ENCODE results near the gene SLC25A47.

The SLC25A47 gene

DNA sequence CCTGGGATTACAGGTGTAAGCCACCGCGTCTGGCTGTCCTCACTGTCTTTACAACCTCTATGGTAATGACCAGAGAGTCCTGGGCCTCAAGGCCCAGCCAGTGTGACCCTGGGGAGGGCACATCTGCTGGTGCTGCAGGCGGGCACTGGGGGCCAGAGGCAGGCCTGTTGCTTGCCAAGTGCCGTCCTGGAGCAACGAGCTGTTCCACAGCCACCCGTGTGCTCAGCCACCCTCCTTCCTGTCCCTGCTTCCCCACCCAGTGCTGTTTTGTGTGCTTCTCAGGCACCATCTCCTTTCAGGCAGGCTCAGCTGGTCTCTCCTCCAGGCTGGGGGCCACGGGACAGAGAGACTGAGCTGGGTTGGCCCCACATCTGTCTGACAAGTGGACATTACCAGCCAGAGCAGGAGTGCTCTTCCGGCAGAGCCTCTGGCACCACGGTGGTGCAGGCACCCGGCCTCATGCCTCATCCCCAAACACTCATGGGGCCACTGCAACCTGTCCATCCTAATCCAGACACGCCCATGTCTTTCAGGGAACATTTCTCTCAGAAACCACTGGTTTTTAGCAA, 9.0 kb downstream of the SLC25A47 start:
- Histone ChIP-seq H3K27ac (no peak overlapping the region), H3K4me3 (ENCODE audit: low read depth, low read length) (no peak overlapping the region), H3K27me3 (ENCODE audit: insufficient read depth, low read depth, severe bottlenecking) (no peaks in the 10 kb centered on the region), H3K9me3 (ENCODE audit: severe bottlenecking) (no peaks in the 10 kb centered on the region), H3K36me3 (peaks cover 8% of the 10 kb centered on the region)
- DNase-seq: no peak
- TF ChIP-seq, protein P1, sequence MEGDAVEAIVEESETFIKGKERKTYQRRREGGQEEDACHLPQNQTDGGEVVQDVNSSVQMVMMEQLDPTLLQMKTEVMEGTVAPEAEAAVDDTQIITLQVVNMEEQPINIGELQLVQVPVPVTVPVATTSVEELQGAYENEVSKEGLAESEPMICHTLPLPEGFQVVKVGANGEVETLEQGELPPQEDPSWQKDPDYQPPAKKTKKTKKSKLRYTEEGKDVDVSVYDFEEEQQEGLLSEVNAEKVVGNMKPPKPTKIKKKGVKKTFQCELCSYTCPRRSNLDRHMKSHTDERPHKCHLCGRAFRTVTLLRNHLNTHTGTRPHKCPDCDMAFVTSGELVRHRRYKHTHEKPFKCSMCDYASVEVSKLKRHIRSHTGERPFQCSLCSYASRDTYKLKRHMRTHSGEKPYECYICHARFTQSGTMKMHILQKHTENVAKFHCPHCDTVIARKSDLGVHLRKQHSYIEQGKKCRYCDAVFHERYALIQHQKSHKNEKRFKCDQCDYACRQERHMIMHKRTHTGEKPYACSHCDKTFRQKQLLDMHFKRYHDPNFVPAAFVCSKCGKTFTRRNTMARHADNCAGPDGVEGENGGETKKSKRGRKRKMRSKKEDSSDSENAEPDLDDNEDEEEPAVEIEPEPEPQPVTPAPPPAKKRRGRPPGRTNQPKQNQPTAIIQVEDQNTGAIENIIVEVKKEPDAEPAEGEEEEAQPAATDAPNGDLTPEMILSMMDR (IDR thresholded peaks at IDR 0.05; ENCODE audit: low read depth, low read length): no peak

GRCh38 chr14:100332797-100333196, 9.7 kb downstream of the SLC25A47 start:
- TF ChIP-seq, protein P1 (IDR thresholded peaks at IDR 0.05; ENCODE audit: low read depth, low read length): no peak
- no peak for DNase-seq
- Histone ChIP-seq H3K27me3 (ENCODE audit: insufficient read depth, low read depth, severe bottlenecking) (no peaks in the 10 kb centered on the region), H3K9me3 (ENCODE audit: severe bottlenecking) (no peaks in the 10 kb centered on the region), H3K36me3 (peaks cover 9% of the 10 kb centered on the region), H3K4me3 (ENCODE audit: low read depth, low read length) (no peak overlapping the region), H3K27ac (no peak overlapping the region)

DNA sequence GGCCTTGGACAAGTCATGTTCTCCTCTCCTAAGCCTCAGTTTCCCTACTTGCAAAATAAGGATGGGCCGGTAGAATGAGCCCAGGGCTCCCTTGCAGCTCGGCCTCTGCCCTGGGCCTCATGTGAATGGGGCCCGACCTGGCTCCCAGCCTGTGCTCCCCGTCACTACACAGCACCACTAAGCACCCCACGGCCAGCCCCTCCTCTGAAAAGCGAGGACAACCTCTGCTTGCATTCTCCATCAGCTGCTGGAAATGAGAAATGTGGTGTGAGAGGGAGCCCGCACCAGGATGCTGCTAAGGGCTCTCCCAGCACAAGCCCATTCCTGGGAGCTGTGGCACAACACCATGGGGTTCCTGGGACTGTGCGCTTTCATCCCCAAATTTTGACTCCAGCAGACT, 10.2 kb downstream of the SLC25A47 start:
- H3K9me3 ChIP-seq (ENCODE audit: severe bottlenecking): no peaks in the 10 kb centered on the region
- TF ChIP-seq, protein P1 (IDR thresholded peaks at IDR 0.05; ENCODE audit: low read depth, low read length): no peak
- DNase-seq: no peak
- H3K36me3 ChIP-seq: peaks cover 9% of the 10 kb centered on the region
- H3K4me3 ChIP-seq (ENCODE audit: low read depth, low read length): no peak overlapping the region
- H3K27ac ChIP-seq: no peak overlapping the region
- H3K27me3 ChIP-seq (ENCODE audit: insufficient read depth, low read depth, severe bottlenecking): no peaks in the 10 kb centered on the region

GRCh38 chr14:100333827-100334226, 10.7 kb downstream of the SLC25A47 start:
- H3K36me3 ChIP-seq: peaks cover 9% of the 10 kb centered on the region
- TF ChIP-seq, protein P1 (IDR thresholded peaks at IDR 0.05; ENCODE audit: low read depth, low read length): no peak

GRCh38 chr14:100334904-100335303, 11.8 kb downstream of the SLC25A47 start:
- Histone ChIP-seq H3K4me3 (ENCODE audit: low read depth, low read length) (no peak overlapping the region), H3K36me3 (peaks cover 12% of the 10 kb centered on the region), H3K27ac (no peak overlapping the region), H3K27me3 (ENCODE audit: insufficient read depth, low read depth, severe bottlenecking) (no peaks in the 10 kb centered on the region), H3K9me3 (ENCODE audit: severe bottlenecking) (no peaks in the 10 kb centered on the region)
- DNase-seq: no peak
- TF ChIP-seq, protein P1 (IDR thresholded peaks at IDR 0.05; ENCODE audit: low read depth, low read length): no peak

More at GRCh38 chr14:100333827-100334226, 10.7 kb downstream of the SLC25A47 start:
- no peaks in the 10 kb centered on the region for H3K27me3 ChIP-seq (ENCODE audit: insufficient read depth, low read depth, severe bottlenecking)
- no peaks in the 10 kb centered on the region for H3K9me3 ChIP-seq (ENCODE audit: severe bottlenecking)
- no peak overlapping the region for H3K27ac ChIP-seq
- DNase-seq: no peak
- H3K4me3 ChIP-seq (ENCODE audit: low read depth, low read length): no peak overlapping the region

All from WERI-Rb-1 (cell line).